BLaER1 (cell line): ENCODE measurements around the gene ANKRD13D.

Experiments used
- H3K27ac ChIP-seq: shearing (Covaris generic); formaldehyde crosslinking; 2 replicates; pipeline ENCODE4 v1.8.1; 2022
- H3K27me3 ChIP-seq: shearing (Covaris generic); formaldehyde crosslinking; 2 replicates; pipeline ENCODE4 v1.8.1; 2022
- H3K36me3 ChIP-seq: shearing (Covaris generic); formaldehyde crosslinking; 2 replicates; pipeline ENCODE4 v1.8.1; 2022
- H3K4me1 ChIP-seq: shearing (Covaris generic); formaldehyde crosslinking; 2 replicates; pipeline ENCODE4 v1.8.1; 2022
- H3K4me2 ChIP-seq: shearing (Covaris generic); formaldehyde crosslinking; 2 replicates; pipeline ENCODE4 v1.8.1; 2022
- H3K4me3 ChIP-seq: shearing (Covaris generic); formaldehyde crosslinking; 2 replicates; pipeline ENCODE4 v1.8.1; 2022
- H3K9ac ChIP-seq: shearing (Covaris generic); formaldehyde crosslinking; 2 replicates; pipeline ENCODE4 v1.8.1; 2022
- H3K9me3 ChIP-seq: shearing (Covaris generic); formaldehyde crosslinking; 2 replicates; pipeline ENCODE4 v1.8.1; 2022
- H4K20me1 ChIP-seq: shearing (Covaris generic); formaldehyde crosslinking; 2 replicates; pipeline ENCODE4 v1.8.1; 2022
- Cebpa-rat ChIP-seq: shearing (Covaris generic); IDR thresholded peaks from 2 replicates; pipeline ENCODE4 v1.8.1; 2022

ANKRD13D gene

DNA sequence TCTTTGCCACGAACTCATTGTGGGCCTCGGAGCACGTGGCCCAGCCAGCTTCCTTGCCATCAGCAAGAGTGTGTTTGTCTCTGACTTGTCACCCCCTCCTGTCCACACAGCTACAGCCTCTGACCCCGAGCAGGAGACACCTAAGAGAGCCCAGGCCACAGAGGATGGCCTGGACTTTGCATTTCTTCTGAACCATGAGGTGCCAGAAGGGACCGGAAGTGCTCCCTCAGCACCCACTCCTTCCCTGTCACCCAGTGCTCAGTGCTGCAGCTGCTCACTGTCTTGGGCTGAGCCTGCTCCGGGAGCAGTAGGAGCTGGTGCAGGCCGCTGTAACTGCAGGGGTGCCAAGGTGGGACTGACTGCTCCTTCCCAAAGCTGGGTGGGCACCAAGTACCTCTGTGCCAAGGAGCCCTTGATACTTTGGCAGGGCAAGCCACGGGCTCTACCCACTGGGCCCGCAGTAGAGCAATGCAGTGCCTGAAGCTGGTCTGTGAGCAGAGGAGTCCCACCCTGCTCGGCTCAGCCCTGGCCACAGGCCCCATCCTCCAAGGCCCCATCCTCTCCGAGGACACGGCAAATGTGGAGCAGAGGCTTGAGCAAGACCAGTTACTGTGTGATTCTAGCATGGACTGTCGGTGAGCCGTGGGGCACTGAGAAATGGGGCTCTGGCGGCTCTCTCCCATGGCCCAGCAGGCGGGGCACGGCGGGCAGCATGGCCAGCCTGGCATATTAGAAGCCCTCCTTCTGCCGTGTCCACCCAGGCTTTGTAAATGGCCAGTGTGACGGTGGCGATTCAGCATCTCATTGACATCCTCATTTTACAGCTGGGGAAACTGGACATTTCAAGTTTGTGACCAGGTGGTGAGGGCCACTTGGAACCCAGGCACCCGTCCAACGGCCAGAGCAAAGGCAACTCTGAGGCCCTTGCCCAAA lies 16.5 kb upstream of the ANKRD13D start:
- Histone ChIP-seq H3K4me1 (peaks cover 88% of the 10 kb centered on the region), H4K20me1 (peaks cover 33% of the 10 kb centered on the region), H3K27ac (peak overlapping the region; percentile 100), H3K36me3 (peaks cover 75% of the 10 kb centered on the region), H3K27me3 (no peaks in the 10 kb centered on the region), H3K4me3 (peak overlapping the region; percentile 99), H3K9me3 (no peaks in the 10 kb centered on the region), H3K4me2 (peak overlapping the region; percentile 99), H3K9ac (peak overlapping the region; percentile 100)
- TF ChIP-seq Cebpa-rat = no peak

DNA sequence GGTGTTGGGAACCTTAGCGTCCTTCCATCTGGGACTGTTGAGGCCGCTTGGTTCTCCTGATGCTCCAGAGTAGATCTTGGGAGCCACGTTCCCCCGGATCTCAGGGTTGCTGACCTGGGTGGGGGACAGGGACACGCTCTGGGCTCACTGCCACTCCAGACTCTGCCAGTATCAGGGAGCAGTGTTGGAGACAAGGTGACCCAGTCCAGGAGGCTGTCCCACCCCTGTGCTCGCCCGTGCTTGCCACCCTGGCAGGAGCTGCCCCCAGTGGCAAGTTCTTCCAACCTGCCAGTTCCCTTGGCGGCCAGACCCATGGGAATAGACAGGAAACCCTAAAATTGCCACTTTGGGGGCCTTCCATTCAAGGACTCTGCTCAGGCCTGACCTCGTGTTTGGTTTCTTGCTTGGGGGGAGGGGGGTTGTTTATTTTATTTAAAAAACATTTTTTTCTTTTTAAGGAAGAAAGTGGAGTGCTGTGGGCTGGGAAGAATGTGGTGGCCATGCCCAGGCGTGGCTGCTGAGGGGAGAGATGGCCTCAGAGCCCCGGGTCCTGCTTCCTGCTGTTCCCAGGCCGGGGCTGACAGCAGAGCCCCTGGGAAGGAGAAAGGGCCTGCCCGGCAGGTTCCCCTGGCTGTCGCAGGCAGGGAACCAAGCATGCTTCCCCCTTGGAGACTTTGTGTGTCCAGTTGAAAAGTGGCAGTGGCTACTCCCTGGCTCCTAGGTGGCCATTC lies 15.7 kb upstream of the ANKRD13D start:
- peak overlapping the region; percentile 100 for H3K27ac ChIP-seq
- TF ChIP-seq Cebpa-rat = no peak
- H3K4me2 ChIP-seq = peak overlapping the region; percentile 99
- no peaks in the 10 kb centered on the region for H3K9me3 ChIP-seq
- H3K9ac ChIP-seq = peak overlapping the region; percentile 100
- H4K20me1 ChIP-seq = peaks cover 33% of the 10 kb centered on the region
- no peaks in the 10 kb centered on the region for H3K27me3 ChIP-seq
- H3K4me3 ChIP-seq = peak overlapping the region; percentile 99
- H3K4me1 ChIP-seq = peaks cover 96% of the 10 kb centered on the region
- H3K36me3 ChIP-seq = peaks cover 77% of the 10 kb centered on the region

DNA sequence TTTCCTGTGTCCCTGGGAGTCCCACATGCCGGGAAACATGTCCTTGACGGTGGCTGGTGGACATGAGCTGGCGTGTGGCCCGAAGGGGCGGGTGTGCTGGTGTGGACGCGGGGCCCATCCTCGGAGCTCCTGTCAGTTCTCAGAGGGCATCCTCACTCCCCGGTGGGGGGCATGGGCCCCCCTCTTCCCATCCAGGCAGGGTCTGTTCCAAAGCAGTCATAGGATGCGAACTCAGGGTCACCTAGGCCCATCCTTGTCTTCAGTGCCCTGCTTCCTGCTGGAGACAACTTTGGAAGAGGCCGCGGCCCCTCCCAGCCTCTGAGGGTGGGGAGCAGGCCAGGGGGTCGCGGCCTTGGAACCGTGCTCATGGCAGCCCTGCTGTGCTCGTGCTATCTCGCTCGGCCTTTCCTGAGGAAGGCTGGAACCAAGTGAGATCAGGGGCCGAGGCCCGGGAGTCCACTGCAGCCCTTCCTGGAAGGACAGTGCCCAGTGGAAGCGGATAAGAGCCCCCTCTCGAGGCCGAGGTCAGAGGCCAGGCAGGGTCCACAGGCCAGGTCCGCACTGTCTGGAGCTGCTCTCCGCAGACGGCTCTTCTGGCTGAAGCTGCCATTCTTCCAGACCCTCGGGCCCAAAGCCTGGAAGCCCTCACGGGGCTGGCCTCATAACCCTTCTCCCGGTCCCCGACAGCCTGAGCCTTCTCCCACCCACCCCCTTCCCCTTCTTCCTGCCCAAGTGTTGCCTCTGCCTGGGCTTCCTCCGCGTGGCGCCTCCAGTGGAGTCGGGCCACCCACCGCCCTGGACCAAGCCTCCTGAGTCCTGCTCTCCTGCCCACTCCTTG lies 14.1 kb upstream of the ANKRD13D start:
- Histone ChIP-seq H3K9me3 (no peaks in the 10 kb centered on the region), H3K9ac (peak overlapping the region; percentile 100), H3K4me2 (peak overlapping the region; percentile 99), H3K27me3 (no peaks in the 10 kb centered on the region), H4K20me1 (peaks cover 32% of the 10 kb centered on the region), H3K27ac (peak overlapping the region; percentile 100), H3K4me1 (peaks cover 97% of the 10 kb centered on the region), H3K4me3 (peak overlapping the region; percentile 99), H3K36me3 (peaks cover 77% of the 10 kb centered on the region)
- TF ChIP-seq Cebpa-rat = no peak

DNA sequence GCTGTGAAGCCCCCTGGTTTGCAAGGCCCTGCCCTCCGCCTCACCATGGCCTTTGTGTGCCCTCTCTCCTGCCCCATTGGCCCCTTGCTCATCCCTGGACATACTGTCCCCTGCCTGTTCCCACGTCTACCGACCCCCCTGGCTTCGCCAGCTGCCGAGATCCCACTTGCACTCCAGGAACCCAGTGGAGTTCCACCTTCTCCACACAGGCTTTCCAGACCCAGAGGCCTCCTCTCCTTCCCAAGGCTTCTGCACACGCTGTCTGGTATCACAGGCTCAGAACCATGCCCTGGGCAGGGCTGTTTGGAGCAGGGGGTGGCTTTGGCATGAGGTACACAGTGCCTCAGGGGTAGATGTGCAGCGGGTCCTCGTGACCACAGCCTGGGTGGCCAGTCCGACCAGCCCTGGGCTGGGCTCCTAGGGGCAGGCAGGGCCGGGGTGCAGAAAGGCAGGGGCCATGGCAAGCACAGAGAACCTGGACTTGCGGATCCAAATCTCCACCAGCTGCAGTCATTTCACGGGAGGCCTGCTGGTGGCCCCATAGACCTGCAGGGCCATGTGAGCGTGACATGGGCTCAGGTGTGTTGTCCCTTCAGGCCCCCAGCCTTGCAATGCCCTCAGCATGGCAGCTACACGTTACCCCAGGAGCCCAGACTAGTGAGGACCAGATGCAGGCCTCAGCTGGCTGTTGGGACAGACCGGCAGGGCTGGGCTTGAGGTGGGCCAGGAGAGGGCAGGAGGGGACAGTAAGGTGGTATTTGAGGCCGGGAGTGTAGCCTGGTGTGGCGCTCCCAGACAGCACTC lies 13.3 kb upstream of the ANKRD13D start:
- H3K27me3 ChIP-seq = no peaks in the 10 kb centered on the region
- H3K9ac ChIP-seq = peak overlapping the region; percentile 100
- H3K4me3 ChIP-seq = peak overlapping the region; percentile 99
- peaks cover 23% of the 10 kb centered on the region for H4K20me1 ChIP-seq
- H3K4me2 ChIP-seq = peak overlapping the region; percentile 99
- H3K4me1 ChIP-seq = peaks cover 97% of the 10 kb centered on the region
- peaks cover 77% of the 10 kb centered on the region for H3K36me3 ChIP-seq
- peak overlapping the region; percentile 100 for H3K27ac ChIP-seq
- no peak for TF ChIP-seq Cebpa-rat
- no peaks in the 10 kb centered on the region for H3K9me3 ChIP-seq

DNA sequence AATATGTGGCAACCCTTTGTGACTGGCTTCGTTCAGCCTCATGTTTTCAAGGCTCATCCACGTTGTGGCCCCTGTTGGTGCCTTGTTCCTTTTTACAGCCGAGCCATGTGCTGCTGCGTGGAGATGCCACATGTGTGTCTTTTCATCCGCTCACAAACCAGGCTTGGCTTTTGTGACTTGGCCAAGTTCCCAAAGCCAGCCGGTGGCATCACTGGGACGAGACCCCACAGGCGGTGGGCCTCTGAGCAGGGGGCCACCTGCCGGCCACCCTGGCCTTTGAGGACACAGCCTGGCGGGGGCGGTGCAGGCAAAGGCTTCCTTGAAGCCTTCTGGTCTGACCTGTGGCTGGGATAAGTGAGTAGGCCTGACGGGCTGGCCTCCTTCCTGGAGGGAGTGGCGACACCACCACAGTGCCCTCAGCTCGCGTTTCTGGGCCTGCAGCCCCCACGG lies 12.3 kb upstream of the ANKRD13D start:
- H4K20me1 ChIP-seq = 0 out of 2 replicates have a peak, but pooled peaks cover 15% of the 10 kb centered on the region
- H3K4me3 ChIP-seq = peak overlapping the region; percentile 99
- no peaks in the 10 kb centered on the region for H3K9me3 ChIP-seq
- 0 out of 2 replicates have a peak, but pooled peaks have one; percentile 9 for TF ChIP-seq Cebpa-rat
- peak overlapping the region; percentile 100 for H3K27ac ChIP-seq
- no peaks in the 10 kb centered on the region for H3K27me3 ChIP-seq
- peak overlapping the region; percentile 100 for H3K9ac ChIP-seq
- H3K4me1 ChIP-seq = peaks cover 97% of the 10 kb centered on the region
- peak overlapping the region; percentile 99 for H3K4me2 ChIP-seq
- peaks cover 85% of the 10 kb centered on the region for H3K36me3 ChIP-seq

GRCh38 chr11:67277231-67277961 lies 11.7 kb upstream of the ANKRD13D start:
- 0 out of 2 replicates have a peak, but pooled peaks cover 9% of the 10 kb centered on the region for H4K20me1 ChIP-seq
- no peaks in the 10 kb centered on the region for H3K9me3 ChIP-seq
- peaks cover 97% of the 10 kb centered on the region for H3K4me1 ChIP-seq
- H3K27ac ChIP-seq = peak overlapping the region; percentile 100
- peak overlapping the region; percentile 100 for H3K9ac ChIP-seq
- peak overlapping the region; percentile 99 for H3K4me2 ChIP-seq
- TF ChIP-seq Cebpa-rat = no peak
- H3K36me3 ChIP-seq = peaks cover 86% of the 10 kb centered on the region
- H3K4me3 ChIP-seq = peak overlapping the region; percentile 99
- no peaks in the 10 kb centered on the region for H3K27me3 ChIP-seq

DNA sequence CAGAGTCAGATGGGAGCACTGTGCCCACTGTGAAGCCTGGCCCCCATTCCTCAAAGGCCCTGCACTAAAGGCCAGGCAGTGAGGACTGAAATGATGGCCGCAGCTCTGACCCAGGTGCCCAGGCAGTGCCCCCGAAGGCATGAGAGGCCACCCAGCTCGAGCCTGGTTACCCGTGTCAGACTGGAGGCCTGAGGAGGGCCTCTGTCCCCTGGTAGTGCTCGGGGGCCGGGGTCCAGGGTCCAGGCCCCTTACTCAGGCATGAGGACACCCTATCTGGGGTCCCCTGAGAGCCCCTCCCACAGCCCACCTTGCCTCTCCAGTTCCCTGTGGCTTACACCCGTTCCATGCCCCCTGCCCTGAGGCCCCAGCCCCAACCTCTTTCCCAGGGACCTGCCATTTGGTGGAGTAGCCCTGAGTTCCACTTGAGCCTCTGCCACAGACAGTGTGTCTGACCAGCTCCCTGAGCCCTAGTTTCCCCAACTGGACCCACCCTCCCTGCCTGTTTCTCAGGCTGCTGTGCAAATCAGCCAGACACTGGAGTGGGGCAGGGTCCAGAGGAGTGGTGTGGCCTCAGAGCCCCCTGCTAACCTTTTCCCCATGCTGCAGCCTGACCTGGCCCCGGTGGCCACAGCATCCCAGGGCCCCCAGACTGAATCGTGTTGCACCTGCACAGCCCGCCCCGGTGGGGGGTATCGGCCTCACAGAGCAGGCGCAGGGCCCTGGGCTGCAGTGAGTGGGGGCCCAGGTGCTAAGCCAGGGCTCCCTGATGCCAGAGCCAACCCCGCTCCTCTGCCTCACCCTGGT lies 10.8 kb upstream of the ANKRD13D start:
- Histone ChIP-seq H3K36me3 (peaks cover 86% of the 10 kb centered on the region), H3K4me3 (peak overlapping the region; percentile 66), H3K27ac (peak overlapping the region; percentile 100), H3K27me3 (no peaks in the 10 kb centered on the region), H3K9me3 (no peaks in the 10 kb centered on the region), H3K9ac (peak overlapping the region; percentile 100), H4K20me1 (no peaks in the 10 kb centered on the region), H3K4me1 (peaks cover 97% of the 10 kb centered on the region), H3K4me2 (peak overlapping the region; percentile 99)
- TF ChIP-seq Cebpa-rat = no peak
